Measurements from ENCODE around the gene XIRP2. TPM values are rescaled to one million over a fixed set of nuclear protein-coding genes. Genes with fewer than 3 reads are reported as not detected.

Gene XIRP2
- total RNA-seq, 1 donor from 2014 or later = 537 TPM

GRCh38 chr2:167115541-167115940, 227.3 kb downstream of the XIRP2 start:
- intact Hi-C loops (cut with DNase I) = no loop called here
- DNase-seq (ENCODE audit: low spot score) = no peak

- no peak for DNase-seq (ENCODE audit: low spot score)
- intact Hi-C loops (cut with DNase I) = no loop called here
Observed at GRCh38 chr2:167122389-167122788, 234.1 kb downstream of the XIRP2 start.

- DNase-seq (ENCODE audit: low spot score) = no peak
- intact Hi-C loops (cut with DNase I) = loop anchor here (5.0 kb wide), 1 partner anchor 86 kb away; no protein-coding TSS in a partner anchor
Observed at GRCh38 chr2:167126165-167126564, 237.9 kb downstream of the XIRP2 start.

GRCh38 chr2:167127135-167127534, 238.9 kb downstream of the XIRP2 start:
- intact Hi-C loops (cut with DNase I) = loop anchor here (5.0 kb wide), 1 partner anchor 85 kb away; no protein-coding TSS in a partner anchor

GRCh38 chr2:167128130-167128529, 239.8 kb downstream of the XIRP2 start:
- intact Hi-C loops (cut with DNase I) = loop anchor here (5.0 kb wide), 1 partner anchor 84 kb away; no protein-coding TSS in a partner anchor
- DNase-seq (ENCODE audit: low spot score) = no peak

More at GRCh38 chr2:167127135-167127534, 238.9 kb downstream of the XIRP2 start:
- no peak for DNase-seq (ENCODE audit: low spot score)

GRCh38 chr2:167132066-167132465, 243.8 kb downstream of the XIRP2 start:
- intact Hi-C loops (cut with DNase I) = no loop called here
- no peak for DNase-seq (ENCODE audit: low spot score)

- intact Hi-C loops (cut with DNase I) = no loop called here
- DNase-seq (ENCODE audit: low spot score) = no peak
Observed at GRCh38 chr2:167132906-167133555, 244.8 kb downstream of the XIRP2 start.

GRCh38 chr2:167133614-167134013, 245.3 kb downstream of the XIRP2 start:
- intact Hi-C loops (cut with DNase I) = no loop called here
- DNase-seq (ENCODE audit: low spot score) = no peak

- DNase-seq (ENCODE audit: low spot score) = no peak
- intact Hi-C loops (cut with DNase I) = no loop called here
Observed at GRCh38 chr2:167134381-167135072, 246.2 kb downstream of the XIRP2 start.

GRCh38 chr2:167135706-167136105, 247.4 kb downstream of the XIRP2 start:
- intact Hi-C loops (cut with DNase I) = no loop called here

GRCh38 chr2:167136879-167137596, 248.8 kb downstream of the XIRP2 start:
- no peak for DNase-seq (ENCODE audit: low spot score)
- intact Hi-C loops (cut with DNase I) = no loop called here

More at GRCh38 chr2:167135706-167136105, 247.4 kb downstream of the XIRP2 start:
- no peak for DNase-seq (ENCODE audit: low spot score)

GRCh38 chr2:167140330-167140729, 252.1 kb downstream of the XIRP2 start:
- DNase-seq (ENCODE audit: low spot score) = no peak
- intact Hi-C loops (cut with DNase I) = loop anchor here (2.0 kb wide), 1 partner anchor 46 kb away; no protein-coding TSS in a partner anchor

- intact Hi-C loops (cut with DNase I) = loop anchor here (2.0 kb wide), 1 partner anchor 46 kb away; no protein-coding TSS in a partner anchor
Observed at GRCh38 chr2:167140767-167141166, 252.5 kb downstream of the XIRP2 start.

GRCh38 chr2:167142554-167142953, 254.3 kb downstream of the XIRP2 start:
- intact Hi-C loops (cut with DNase I) = no loop called here
- no peak for DNase-seq (ENCODE audit: low spot score)

More at GRCh38 chr2:167140767-167141166, 252.5 kb downstream of the XIRP2 start:
- DNase-seq (ENCODE audit: low spot score) = no peak

GRCh38 chr2:167144179-167144898, 256.1 kb downstream of the XIRP2 start:
- intact Hi-C loops (cut with DNase I) = no loop called here
- no peak for DNase-seq (ENCODE audit: low spot score)

GRCh38 chr2:167147271-167147941, 259.1 kb downstream of the XIRP2 start:
- DNase-seq (ENCODE audit: low spot score) = no peak
- intact Hi-C loops (cut with DNase I) = no loop called here

GRCh38 chr2:167151894-167152293, 263.6 kb downstream of the XIRP2 start:
- no peak for DNase-seq (ENCODE audit: low spot score)
- intact Hi-C loops (cut with DNase I) = no loop called here

- intact Hi-C loops (cut with DNase I) = no loop called here
- no peak for DNase-seq (ENCODE audit: low spot score)
Observed at GRCh38 chr2:167157523-167157922, 269.2 kb downstream of the XIRP2 start.

GRCh38 chr2:167177196-167177595, 288.9 kb downstream of the XIRP2 start:
- intact Hi-C loops (cut with DNase I) = no loop called here
- no peak for DNase-seq (ENCODE audit: low spot score)

Data from cardiac septum (tissue), 1 donor.